Liver (tissue), 3 donors: ENCODE measurements around the gene RTP2.

ENCODE experiments used
- FOXA1 ChIP-seq: IDR thresholded peaks from 2 replicates; pipeline ENCODE4 v1.6.1; 2016; ENCODE audit warnings: antibody characterized with exemption
- HNF4G ChIP-seq: IDR thresholded peaks from 2 replicates; pipeline ENCODE4 v1.6.1; 2016; ENCODE audit warnings: antibody characterized with exemption
- JUND ChIP-seq, 2 donors: IDR thresholded peaks; 2 replicates each; pipeline ENCODE4 v1.6.1; 2016; ENCODE audit warnings: antibody characterized with exemption in 2 of 2
- RAD21 ChIP-seq, 2 donors: IDR thresholded peaks; 2 replicates each; pipeline ENCODE4 v1.6.1; 2016; ENCODE audit warnings: antibody characterized with exemption in 2 of 2, mild to moderate bottlenecking in 2 of 2
- REST ChIP-seq: IDR thresholded peaks from 2 replicates; pipeline ENCODE4 v1.6.1; 2016; ENCODE audit warnings: antibody characterized with exemption, mild to moderate bottlenecking
- RXRA ChIP-seq, 2 donors: IDR thresholded peaks; 2 replicates each; pipeline ENCODE4 v1.6.1; 2017 to 2018; ENCODE audit warnings: antibody characterized with exemption in 2 of 2, mild to moderate bottlenecking in 1 of 2
- SP1 ChIP-seq: IDR thresholded peaks from 2 replicates; pipeline ENCODE4 v1.6.1; 2018; ENCODE audit warnings: antibody characterized with exemption, mild to moderate bottlenecking
- TAF1 ChIP-seq: conservative IDR thresholded peaks from 2 replicates; pipeline ENCODE4 v1.6.1; 2016; ENCODE audit warnings: antibody characterized with exemption, mild to moderate bottlenecking
- YY1 ChIP-seq: IDR thresholded peaks from 2 replicates; pipeline ENCODE4 v1.6.1; 2016; ENCODE audit warnings: antibody characterized with exemption, mild to moderate bottlenecking
- TF ChIP-seq, protein P1 (sequence below): fragments of 150-350 bp; IDR thresholded peaks from 2 replicates; pipeline ENCODE4 v1.5.1; 2017; ENCODE audit warnings: improper control_type of control experiment, low read depth, low read length; ENCODE audit not compliant: missing input control
- TF ChIP-seq, protein P2 (sequence below): IDR thresholded peaks from 2 replicates; pipeline ENCODE4 v1.6.1; 2016; ENCODE audit warnings: antibody characterized with exemption
- TF ChIP-seq, protein P3 (sequence below): IDR thresholded peaks from 2 replicates; pipeline ENCODE4 v1.6.1; 2016; ENCODE audit warnings: antibody characterized with exemption
- TF ChIP-seq, protein P4 (sequence below): IDR thresholded peaks from 2 replicates; pipeline ENCODE4 v1.6.1; 2016; ENCODE audit warnings: antibody characterized with exemption
- donor health status: healthy.
- donor health status: healthy.

DNA sequence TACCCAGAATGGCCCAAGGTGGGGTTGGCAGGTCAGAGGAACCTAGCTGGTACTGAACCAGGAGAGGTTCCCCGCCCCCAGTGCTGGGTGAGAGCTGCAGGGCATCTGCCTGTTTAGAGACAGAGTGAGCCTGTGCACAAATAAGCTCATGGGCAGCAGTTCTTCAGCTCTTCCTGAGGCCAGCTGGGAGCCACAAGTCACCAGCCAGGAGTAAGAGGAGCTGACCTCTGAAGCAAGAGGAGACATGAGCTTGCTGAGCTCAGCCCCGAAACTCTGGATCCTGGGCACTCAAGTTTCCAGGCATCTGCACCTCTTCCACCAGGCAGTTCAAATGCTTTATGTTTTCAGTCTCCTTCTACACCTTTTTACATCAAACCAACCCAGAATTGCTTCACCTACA is 2.1 kb downstream of the RTP2 start:
- TF ChIP-seq, protein P1, sequence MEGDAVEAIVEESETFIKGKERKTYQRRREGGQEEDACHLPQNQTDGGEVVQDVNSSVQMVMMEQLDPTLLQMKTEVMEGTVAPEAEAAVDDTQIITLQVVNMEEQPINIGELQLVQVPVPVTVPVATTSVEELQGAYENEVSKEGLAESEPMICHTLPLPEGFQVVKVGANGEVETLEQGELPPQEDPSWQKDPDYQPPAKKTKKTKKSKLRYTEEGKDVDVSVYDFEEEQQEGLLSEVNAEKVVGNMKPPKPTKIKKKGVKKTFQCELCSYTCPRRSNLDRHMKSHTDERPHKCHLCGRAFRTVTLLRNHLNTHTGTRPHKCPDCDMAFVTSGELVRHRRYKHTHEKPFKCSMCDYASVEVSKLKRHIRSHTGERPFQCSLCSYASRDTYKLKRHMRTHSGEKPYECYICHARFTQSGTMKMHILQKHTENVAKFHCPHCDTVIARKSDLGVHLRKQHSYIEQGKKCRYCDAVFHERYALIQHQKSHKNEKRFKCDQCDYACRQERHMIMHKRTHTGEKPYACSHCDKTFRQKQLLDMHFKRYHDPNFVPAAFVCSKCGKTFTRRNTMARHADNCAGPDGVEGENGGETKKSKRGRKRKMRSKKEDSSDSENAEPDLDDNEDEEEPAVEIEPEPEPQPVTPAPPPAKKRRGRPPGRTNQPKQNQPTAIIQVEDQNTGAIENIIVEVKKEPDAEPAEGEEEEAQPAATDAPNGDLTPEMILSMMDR, result no peak
- TF ChIP-seq RXRA (IDR thresholded peaks at IDR 0.05) (no peak), TAF1 (no peak), REST (no peak), JUND (IDR thresholded peaks at IDR 0.05) (no peak), SP1 (no peak), RAD21 (IDR thresholded peaks at IDR 0.05) (no peak), HNF4G (no peak), FOXA1 (no peak), YY1 (no peak)
- TF ChIP-seq, protein P2, sequence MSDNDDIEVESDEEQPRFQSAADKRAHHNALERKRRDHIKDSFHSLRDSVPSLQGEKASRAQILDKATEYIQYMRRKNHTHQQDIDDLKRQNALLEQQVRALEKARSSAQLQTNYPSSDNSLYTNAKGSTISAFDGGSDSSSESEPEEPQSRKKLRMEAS, result no peak
- TF ChIP-seq, protein P3, sequence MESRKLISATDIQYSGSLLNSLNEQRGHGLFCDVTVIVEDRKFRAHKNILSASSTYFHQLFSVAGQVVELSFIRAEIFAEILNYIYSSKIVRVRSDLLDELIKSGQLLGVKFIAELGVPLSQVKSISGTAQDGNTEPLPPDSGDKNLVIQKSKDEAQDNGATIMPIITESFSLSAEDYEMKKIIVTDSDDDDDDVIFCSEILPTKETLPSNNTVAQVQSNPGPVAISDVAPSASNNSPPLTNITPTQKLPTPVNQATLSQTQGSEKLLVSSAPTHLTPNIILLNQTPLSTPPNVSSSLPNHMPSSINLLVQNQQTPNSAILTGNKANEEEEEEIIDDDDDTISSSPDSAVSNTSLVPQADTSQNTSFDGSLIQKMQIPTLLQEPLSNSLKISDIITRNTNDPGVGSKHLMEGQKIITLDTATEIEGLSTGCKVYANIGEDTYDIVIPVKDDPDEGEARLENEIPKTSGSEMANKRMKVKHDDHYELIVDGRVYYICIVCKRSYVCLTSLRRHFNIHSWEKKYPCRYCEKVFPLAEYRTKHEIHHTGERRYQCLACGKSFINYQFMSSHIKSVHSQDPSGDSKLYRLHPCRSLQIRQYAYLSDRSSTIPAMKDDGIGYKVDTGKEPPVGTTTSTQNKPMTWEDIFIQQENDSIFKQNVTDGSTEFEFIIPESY, result no peak
- TF ChIP-seq, protein P4, sequence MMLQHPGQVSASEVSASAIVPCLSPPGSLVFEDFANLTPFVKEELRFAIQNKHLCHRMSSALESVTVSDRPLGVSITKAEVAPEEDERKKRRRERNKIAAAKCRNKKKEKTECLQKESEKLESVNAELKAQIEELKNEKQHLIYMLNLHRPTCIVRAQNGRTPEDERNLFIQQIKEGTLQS, result no peak
